GM18499 (cell line): ENCODE results near the gene SCYL1.
"Not testable (repeated sequence)": the region's sequence is repeated elsewhere in the genome, so short reads cannot be mapped to it uniquely, and the experiment has no call there.

Source experiments
- ATAC-seq: cut with Tn5 transposase; IDR thresholded peaks from one replicate; pipeline ENCODE4 v1.9.1; 2021; ENCODE audit warnings: moderate number of reproducible peaks; ENCODE audit not compliant: insufficient read depth, unreplicated experiment

The SCYL1 gene

GRCh38 chr11:65563601-65564000 is 38.7 kb downstream of the SCYL1 start:
- ATAC-seq: no peak

GRCh38 chr11:65564879-65565559 is 40.1 kb downstream of the SCYL1 start:
- ATAC-seq: not testable (repeated sequence)

GRCh38 chr11:65565624-65566453 is 41.0 kb downstream of the SCYL1 start:
- ATAC-seq: no peak

- ATAC-seq: no peak
These were observed 44.5 kb downstream of the SCYL1 start for GRCh38 chr11:65569164-65569972.

- peak; percentile 44 for ATAC-seq
These were observed 45.4 kb downstream of the SCYL1 start, which contains the start of gene ZNRD2 for GRCh38 chr11:65569973-65570918. Gene ZNRD2 (plus strand): TSS chr11:65570477. CDS start chr11:65570492, 15 bp downstream.

GRCh38 chr11:65571420-65571819 is 46.5 kb downstream of the SCYL1 start:
- ATAC-seq: no peak

- no peak for ATAC-seq
These were observed 47.1 kb downstream of the SCYL1 start for GRCh38 chr11:65571940-65572339.

- ATAC-seq: no peak
These were observed 47.6 kb downstream of the SCYL1 start, which contains the start of gene FAM89B for GRCh38 chr11:65572356-65573051. Gene FAM89B (plus strand): TSS chr11:65572538. CDS start chr11:65572670, 132 bp downstream.

GRCh38 chr11:65573391-65574079 is 48.7 kb downstream of the SCYL1 start:
- ATAC-seq: no peak

- no peak for ATAC-seq
These were observed 49.4 kb downstream of the SCYL1 start for GRCh38 chr11:65574109-65574810.

GRCh38 chr11:65574811-65575567 is 50.1 kb downstream of the SCYL1 start:
- ATAC-seq: no peak

GRCh38 chr11:65575568-65576231 is 50.8 kb downstream of the SCYL1 start, which contains the start of gene EHBP1L1:
Gene EHBP1L1 (plus strand): TSS chr11:65576053. CDS start chr11:65576303, 250 bp downstream.
- ATAC-seq: no peak

GRCh38 chr11:65576232-65576866 is 51.5 kb downstream of the SCYL1 start:
- no peak for ATAC-seq

- no peak for ATAC-seq
These were observed 52.2 kb downstream of the SCYL1 start for GRCh38 chr11:65576867-65577755.

- ATAC-seq: no peak
These were observed 52.9 kb downstream of the SCYL1 start for GRCh38 chr11:65577756-65578109.
